KMS-11 (cell line): ENCODE measurements around the gene TMOD4.

ENCODE experiments used
- H2AFZ ChIP-seq: fragments of 200-600 bp; sonication (generic); 2 replicates; pipeline ENCODE4 v1.6.1; 2016; ENCODE audit warnings: antibody characterized with exemption, mixed run types, low read depth
- H3K27ac ChIP-seq: fragments of 200-600 bp; sonication (generic); 2 replicates; pipeline ENCODE4 v1.6.1; 2016; ENCODE audit warnings: mild to moderate bottlenecking, mixed run types
- H3K27me3 ChIP-seq: fragments of 200-600 bp; sonication (generic); 2 replicates; pipeline ENCODE4 v1.6.1; 2017; ENCODE audit warnings: mild to moderate bottlenecking, low read depth, mixed run types, moderate library complexity; ENCODE audit not compliant: insufficient read depth
- H3K36me3 ChIP-seq: fragments of 200-600 bp; sonication (generic); 2 replicates; pipeline ENCODE4 v1.6.1; 2017; ENCODE audit warnings: mild to moderate bottlenecking, mixed run types; ENCODE audit not compliant: insufficient read depth
- H3K4me1 ChIP-seq: fragments of 200-600 bp; sonication (generic); 2 replicates; pipeline ENCODE4 v1.6.1; 2016; ENCODE audit warnings: mild to moderate bottlenecking, low read depth, mixed run types; ENCODE audit not compliant: poor library complexity, severe bottlenecking
- H3K4me2 ChIP-seq: fragments of 200-600 bp; sonication (generic); 2 replicates; pipeline ENCODE4 v1.7.0; 2016; ENCODE audit warnings: mild to moderate bottlenecking, mixed run types
- H3K4me3 ChIP-seq: fragments of 200-600 bp; sonication (generic); IDR thresholded peaks from 2 replicates; pipeline ENCODE4 v1.6.1; 2017; ENCODE audit warnings: low read depth, low read length, mixed read lengths; ENCODE audit not compliant: insufficient read depth
- H3K79me2 ChIP-seq: fragments of 200-600 bp; sonication (generic); 2 replicates; pipeline ENCODE4 v1.6.1; 2016; ENCODE audit warnings: low read depth, mixed run types; ENCODE audit not compliant: insufficient read depth
- H3K9ac ChIP-seq: fragments of 200-600 bp; sonication (generic); 2 replicates; pipeline ENCODE4 v1.6.1; 2016; ENCODE audit warnings: mild to moderate bottlenecking, mixed run types
- H4K20me1 ChIP-seq: fragments of 200-600 bp; sonication (generic); 2 replicates; pipeline ENCODE4 v1.6.1; 2016; ENCODE audit warnings: mild to moderate bottlenecking, mixed run types; ENCODE audit not compliant: insufficient read depth
- TF ChIP-seq, protein P1 (sequence below): fragments of 200-600 bp; sonication (generic); conservative IDR thresholded peaks from 2 replicates; pipeline ENCODE4 v1.6.1; 2017; ENCODE audit warnings: low read depth, mild to moderate bottlenecking, antibody characterized with exemption, low read length, moderate library complexity, mixed read lengths

The TMOD4 gene

DNA sequence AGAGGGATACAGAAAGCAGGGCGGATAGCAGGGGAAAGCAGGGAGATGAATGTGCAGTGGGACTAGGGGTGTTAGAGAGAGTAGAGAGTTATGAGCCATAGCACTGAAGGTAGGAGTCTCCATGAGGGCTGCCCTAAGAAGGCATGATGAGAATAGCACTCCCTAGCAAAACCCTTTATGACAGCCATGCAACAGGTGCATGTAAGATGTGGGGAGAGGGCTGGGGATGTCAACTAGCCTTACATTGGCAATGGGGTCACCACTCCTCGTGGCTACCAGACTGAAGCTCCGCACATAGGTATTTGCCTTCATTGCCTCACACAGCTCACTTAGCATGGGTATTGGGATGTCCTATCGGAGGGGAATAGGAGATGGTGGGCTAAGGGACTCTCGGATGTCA, 4.6 kb downstream of the TMOD4 start:
- H3K36me3 ChIP-seq: peaks cover 7% of the 10 kb centered on the region; the same call in 1 of the 2 replicates

GRCh38 chr1:151167116-151167515, 8.7 kb downstream of the TMOD4 start:
- H3K9ac ChIP-seq: peak overlapping the region; percentile 62; the same call in 1 of the 2 replicates
- TF ChIP-seq, protein P1, sequence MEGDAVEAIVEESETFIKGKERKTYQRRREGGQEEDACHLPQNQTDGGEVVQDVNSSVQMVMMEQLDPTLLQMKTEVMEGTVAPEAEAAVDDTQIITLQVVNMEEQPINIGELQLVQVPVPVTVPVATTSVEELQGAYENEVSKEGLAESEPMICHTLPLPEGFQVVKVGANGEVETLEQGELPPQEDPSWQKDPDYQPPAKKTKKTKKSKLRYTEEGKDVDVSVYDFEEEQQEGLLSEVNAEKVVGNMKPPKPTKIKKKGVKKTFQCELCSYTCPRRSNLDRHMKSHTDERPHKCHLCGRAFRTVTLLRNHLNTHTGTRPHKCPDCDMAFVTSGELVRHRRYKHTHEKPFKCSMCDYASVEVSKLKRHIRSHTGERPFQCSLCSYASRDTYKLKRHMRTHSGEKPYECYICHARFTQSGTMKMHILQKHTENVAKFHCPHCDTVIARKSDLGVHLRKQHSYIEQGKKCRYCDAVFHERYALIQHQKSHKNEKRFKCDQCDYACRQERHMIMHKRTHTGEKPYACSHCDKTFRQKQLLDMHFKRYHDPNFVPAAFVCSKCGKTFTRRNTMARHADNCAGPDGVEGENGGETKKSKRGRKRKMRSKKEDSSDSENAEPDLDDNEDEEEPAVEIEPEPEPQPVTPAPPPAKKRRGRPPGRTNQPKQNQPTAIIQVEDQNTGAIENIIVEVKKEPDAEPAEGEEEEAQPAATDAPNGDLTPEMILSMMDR: no peak
- H3K4me3 ChIP-seq: peak overlapping the region; percentile 100
- H3K36me3 ChIP-seq: peaks cover 7% of the 10 kb centered on the region; the same call in 1 of the 2 replicates
- no peak overlapping the region for H3K27ac ChIP-seq
- H2AFZ ChIP-seq: no peak overlapping the region
- H3K79me2 ChIP-seq: peaks cover 17% of the 10 kb centered on the region
- H3K4me2 ChIP-seq: peak overlapping the region; percentile 84
- no peaks in the 10 kb centered on the region for H3K27me3 ChIP-seq
- H3K4me1 ChIP-seq: peaks cover 24% of the 10 kb centered on the region
- H4K20me1 ChIP-seq: no peaks in the 10 kb centered on the region

More for the DNA sequence above, 4.6 kb downstream of the TMOD4 start:
- Histone ChIP-seq H3K4me3 (no peak overlapping the region), H3K27me3 (no peaks in the 10 kb centered on the region), H3K27ac (no peak overlapping the region), H4K20me1 (no peaks in the 10 kb centered on the region), H3K4me1 (peaks cover 14% of the 10 kb centered on the region), H2AFZ (no peak overlapping the region), H3K9ac (no peak overlapping the region), H3K79me2 (peaks cover 15% of the 10 kb centered on the region), H3K4me2 (no peak overlapping the region)
- TF ChIP-seq, protein P1: no peak

DNA sequence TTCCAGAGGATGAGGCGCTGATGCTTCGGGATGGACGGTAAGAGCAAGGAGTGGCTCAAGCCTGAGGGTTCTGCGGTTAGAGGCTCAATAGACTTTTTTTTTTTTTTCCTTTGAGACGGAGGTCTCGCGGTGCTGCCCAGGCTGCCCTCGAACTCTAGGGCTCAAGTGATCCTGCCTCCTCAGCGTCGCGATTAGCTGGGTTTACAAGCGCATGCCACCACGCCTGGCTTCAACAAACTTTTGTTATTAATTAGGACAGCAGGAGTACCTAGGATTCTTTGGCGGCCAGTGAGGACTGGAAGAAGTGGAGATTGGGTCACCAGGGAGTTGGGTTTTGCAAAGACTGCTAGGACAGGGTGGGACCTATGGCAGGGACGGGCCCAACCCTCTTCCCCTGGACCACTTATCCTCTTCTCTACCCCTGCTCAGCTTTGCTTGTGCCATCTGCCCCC, 9.2 kb downstream of the TMOD4 start:
- Histone ChIP-seq H3K4me2 (peak overlapping the region; percentile 84), H3K79me2 (peaks cover 17% of the 10 kb centered on the region), H3K27me3 (no peaks in the 10 kb centered on the region), H4K20me1 (no peaks in the 10 kb centered on the region), H3K9ac (peak overlapping the region; percentile 62), H3K27ac (peak overlapping the region; percentile 31), H3K36me3 (peaks cover 7% of the 10 kb centered on the region; the same call in 1 of the 2 replicates), H3K4me3 (peak overlapping the region; percentile 100), H2AFZ (peak overlapping the region; percentile 90), H3K4me1 (peaks cover 24% of the 10 kb centered on the region)
- TF ChIP-seq, protein P1: 0 out of 2 replicates have a peak, but pooled peaks have one; percentile 1

DNA sequence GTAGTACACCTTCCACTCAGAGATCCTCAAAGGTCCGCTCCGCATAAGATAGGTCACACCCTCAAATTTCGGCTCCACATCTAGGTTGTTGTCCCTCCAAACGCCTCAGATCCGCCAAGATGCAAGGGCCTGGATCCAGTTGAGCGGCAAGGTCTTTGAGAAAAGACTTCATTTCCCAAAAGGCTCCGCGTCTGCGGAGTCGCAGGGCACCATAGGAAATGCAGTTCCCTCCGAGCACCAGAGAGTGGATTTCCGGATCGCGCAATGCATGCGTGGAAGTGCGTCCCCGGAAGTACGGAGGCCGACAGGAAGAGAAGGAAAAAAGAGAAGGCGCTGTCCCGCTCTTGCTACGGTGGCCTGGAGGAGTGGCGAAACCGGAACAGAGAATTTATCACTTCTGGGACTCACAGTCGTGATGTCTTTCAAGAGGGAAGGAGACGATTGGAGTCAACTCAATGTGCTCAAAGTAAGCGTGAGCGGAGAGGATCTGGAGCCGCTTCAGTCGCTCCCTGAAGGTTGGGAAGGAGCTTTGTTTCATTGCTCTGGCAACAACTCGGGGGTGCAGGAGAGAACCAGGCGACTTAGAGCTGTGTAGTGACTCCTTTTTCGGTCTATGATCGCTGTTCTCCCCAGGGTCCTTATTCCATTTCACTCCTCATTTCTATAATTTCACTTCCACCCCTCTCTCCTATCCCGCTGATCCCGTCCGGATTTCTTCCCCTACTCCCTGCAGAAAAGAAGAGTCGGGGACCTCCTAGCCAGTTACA, 9.9 kb downstream of the TMOD4 start, which contains the start of the genes LYSMD1 and SCNM1:
Gene LYSMD1 (minus strand): TSS at position 165 of the 767 bp plus-strand sequence. CDS start 644 bp downstream, outside the sequence.
Gene SCNM1 (plus strand): TSS at position 407 of the 767 bp plus-strand sequence. CDS start 9 bp downstream, at position 416.
- TF ChIP-seq, protein P1: peak; percentile 24; the same call in 1 of the 2 replicates
- H3K9ac ChIP-seq: peak within 1 kb of the TSS; percentile 62

More for the DNA sequence above, 9.9 kb downstream of the TMOD4 start, which contains the start of the genes LYSMD1 and SCNM1:
- Histone ChIP-seq H2AFZ (peak within 1 kb of the TSS; percentile 90), H3K27me3 (no peaks in the 10 kb centered on the region), H3K36me3 (peaks cover 7% of the 10 kb centered on the region; the same call in 1 of the 2 replicates), H3K4me2 (peak within 1 kb of the TSS; percentile 91), H3K27ac (peak within 1 kb of the TSS; percentile 31), H3K4me3 (peak within 1 kb of the TSS; percentile 100), H4K20me1 (no peaks in the 10 kb centered on the region), H3K4me1 (peaks cover 24% of the 10 kb centered on the region), H3K79me2 (peaks cover 17% of the 10 kb centered on the region)
